HG02610 (cell line): ENCODE data around the gene DUSP3.
"Not testable (repeated sequence)": the region's sequence is repeated elsewhere in the genome, so short reads cannot be mapped to it uniquely, and the experiment has no call there.

Experiments
- ATAC-seq: cut with Tn5 transposase; IDR thresholded peaks from one replicate; pipeline ENCODE4 v1.9.1; 2021; ENCODE audit warnings: mild to moderate bottlenecking, moderate library complexity; ENCODE audit not compliant: unreplicated experiment

The DUSP3 gene

GRCh38 chr17:43801844-43802243 is 23.1 kb upstream of the DUSP3 start:
- no peak for ATAC-seq

DNA sequence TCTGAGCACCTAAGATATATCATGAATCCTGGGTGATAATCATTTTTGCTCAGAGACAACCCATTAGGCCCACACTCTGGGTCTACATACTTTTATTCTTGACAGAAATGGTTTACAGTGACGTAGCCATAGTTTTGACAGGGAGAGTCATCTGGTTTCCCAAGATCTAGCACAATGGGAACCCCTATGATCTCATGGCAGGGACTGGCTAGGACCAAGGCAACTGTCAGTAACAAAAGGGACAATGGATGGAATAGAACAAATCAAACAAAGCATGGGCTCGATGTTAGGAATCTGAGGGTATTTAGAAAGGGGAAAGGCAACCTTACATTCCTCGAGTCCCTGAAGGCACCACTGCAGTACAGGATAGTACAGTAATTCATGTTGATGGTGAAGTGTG is 22.0 kb upstream of the DUSP3 start:
- ATAC-seq = no peak

GRCh38 chr17:43799047-43799446 is 20.3 kb upstream of the DUSP3 start:
- no peak for ATAC-seq

GRCh38 chr17:43798024-43798423 is 19.2 kb upstream of the DUSP3 start:
- ATAC-seq = not testable (repeated sequence)

- ATAC-seq = not testable (repeated sequence)
These were observed 13.9 kb upstream of the DUSP3 start for GRCh38 chr17:43792668-43793067.

- ATAC-seq = no peak
These were observed 12.8 kb upstream of the DUSP3 start for GRCh38 chr17:43791589-43791988.

GRCh38 chr17:43790311-43790940 is 11.6 kb upstream of the DUSP3 start:
- no peak for ATAC-seq

DNA sequence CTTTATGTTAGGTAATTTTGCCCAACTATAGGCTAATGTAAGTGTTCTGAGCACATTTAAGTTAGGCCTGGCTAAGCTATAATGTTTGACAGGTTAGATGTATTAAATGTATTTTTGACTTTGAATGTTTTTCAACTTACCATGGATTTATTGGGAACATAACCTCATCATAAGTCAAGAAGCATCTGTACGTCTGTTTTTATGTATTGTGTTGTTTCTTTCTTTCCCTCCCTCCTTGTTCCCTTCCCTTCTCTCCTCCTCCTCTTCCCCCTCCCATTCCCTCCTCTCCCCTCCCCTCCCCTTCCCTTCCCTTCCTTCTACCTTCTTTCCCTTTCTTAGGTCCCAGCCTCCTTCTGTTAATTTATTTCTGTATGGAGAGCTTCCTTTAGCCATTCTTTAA is 10.7 kb upstream of the DUSP3 start:
- ATAC-seq = no peak

DNA sequence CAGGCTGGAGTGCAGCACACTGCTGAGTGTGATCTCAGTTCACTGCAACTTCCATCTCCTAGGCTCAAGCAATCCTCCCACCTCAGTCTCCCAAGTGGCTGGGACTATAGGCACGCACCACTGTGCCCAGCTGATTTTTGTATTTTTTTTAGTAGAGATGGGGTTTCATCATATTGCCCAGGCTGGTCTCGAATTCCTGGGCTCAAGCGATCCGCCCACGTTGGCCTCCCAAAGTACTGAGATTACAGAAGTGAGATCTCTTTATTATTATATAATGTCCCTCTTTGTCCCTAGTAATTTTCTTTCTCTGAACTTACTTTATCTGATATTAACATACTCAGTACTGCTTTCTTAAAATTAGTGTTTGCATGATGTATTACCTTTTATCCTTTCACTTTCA is 9.8 kb upstream of the DUSP3 start:
- ATAC-seq = no peak

- ATAC-seq = no peak
These were observed 9.0 kb upstream of the DUSP3 start for GRCh38 chr17:43787728-43788127.

- ATAC-seq = no peak
These were observed 5.9 kb upstream of the DUSP3 start for GRCh38 chr17:43784628-43785101.

- no peak for ATAC-seq
These were observed 5.3 kb upstream of the DUSP3 start for GRCh38 chr17:43784068-43784467.

GRCh38 chr17:43782913-43783680 is 4.3 kb upstream of the DUSP3 start:
- no peak for ATAC-seq

- ATAC-seq = no peak
These were observed 1.4 kb upstream of the DUSP3 start, which contains the start of gene CFAP97D1 for GRCh38 chr17:43780135-43780534. Gene CFAP97D1 (plus strand): TSS chr17:43780435. CDS start chr17:43780463, 28 bp downstream.

GRCh38 chr17:43779145-43780125 is 658 bp upstream of the DUSP3 start:
- no peak for ATAC-seq

- no peak for ATAC-seq
These were observed 4.2 kb downstream of the DUSP3 start for GRCh38 chr17:43774304-43775250.

DNA sequence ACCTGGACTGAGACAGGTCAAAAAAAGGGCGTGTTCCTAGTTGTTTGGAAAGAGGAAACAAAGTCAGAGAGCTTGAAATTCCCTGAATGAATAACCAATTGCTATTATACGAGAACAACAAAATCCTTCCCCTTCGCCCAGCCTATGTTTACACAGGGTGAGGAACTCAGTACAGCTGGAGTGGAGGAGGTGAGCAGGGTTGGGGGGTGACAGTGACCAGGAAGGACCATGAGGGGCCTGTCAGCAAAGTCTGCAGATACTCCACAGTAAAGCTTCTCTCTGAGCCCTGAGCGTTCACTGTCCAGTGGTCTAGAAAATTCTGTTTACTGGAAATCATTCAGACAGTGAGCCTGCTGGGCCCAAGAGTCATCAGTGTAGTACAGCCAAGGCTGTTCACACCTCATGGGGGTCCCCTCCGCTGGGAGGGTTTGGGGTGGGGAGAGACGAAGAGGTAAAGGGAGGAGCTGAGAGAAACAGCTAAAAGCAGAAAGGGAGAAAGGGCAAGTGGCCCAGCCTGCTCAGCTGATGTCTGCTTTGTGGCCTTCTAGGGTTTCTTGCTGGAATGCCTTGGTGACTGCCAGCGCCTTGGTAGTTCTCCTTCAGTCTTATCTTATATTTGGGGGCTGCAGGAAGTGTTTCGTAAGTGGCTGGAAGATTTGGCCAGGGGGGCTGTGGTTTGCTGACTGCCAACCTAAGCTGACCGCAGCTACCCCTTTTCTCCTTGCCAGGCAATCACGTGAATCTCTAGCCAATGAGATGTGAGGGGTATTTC is 5.7 kb downstream of the DUSP3 start:
- ATAC-seq = no peak

DNA sequence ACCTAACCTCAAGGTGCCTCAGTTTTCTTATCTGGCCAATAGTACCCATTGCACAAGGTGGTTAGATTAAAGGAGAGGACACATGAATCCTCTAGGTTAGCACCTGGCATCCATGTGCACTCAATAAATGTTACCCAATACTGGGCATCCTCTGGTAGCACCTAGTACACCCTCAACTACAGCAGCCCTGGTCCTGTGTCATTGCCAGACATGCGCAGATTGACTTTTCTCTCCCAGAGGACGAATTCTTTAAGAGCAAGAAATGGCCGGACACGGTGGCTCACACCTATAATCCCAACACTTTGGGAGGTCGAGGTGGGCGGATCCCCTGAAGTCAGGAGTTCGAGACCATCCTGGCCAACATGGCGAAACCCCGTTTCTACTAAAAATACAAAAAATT is 7.3 kb downstream of the DUSP3 start:
- no peak for ATAC-seq

- ATAC-seq = no peak
These were observed 7.8 kb downstream of the DUSP3 start for GRCh38 chr17:43770957-43771356.
